Pancreas (tissue), 10 donors: ENCODE measurements around the gene FASTK. TPM values are rescaled to one million over a fixed set of nuclear protein-coding genes. Genes with fewer than 3 reads are reported as not detected.

Source experiments
- ATAC-seq, 4 donors: fragments of 200-7000 bp; cut with Tn5 transposase; one replicate each; pipeline versions ENCODE4 v1.8.0 to v1.9.1; 2020; ENCODE audit warnings: mild to moderate bottlenecking in 4 of 4, moderate library complexity in 4 of 4
- DNase-seq, 6 donors: peaks; one replicate each; pipeline ENCODE4 v3.0.0-alpha.2; 2020
- FAIRE-seq: peaks from 2 replicates; lab custom pipeline; 2012; peaks lifted over from hg19 to GRCh38; lab: Jason Lieb, UNC
- H3K27ac ChIP-seq, 4 donors: fragments of 200-600 bp; sonication (generic); 1 replicate in 3 of 4; 2 replicates in 1 of 4; pipeline versions ENCODE4 v1.5.0 to v1.8.0; 2020
- H3K27me3 ChIP-seq, 4 donors: fragments of 200-600 bp; one replicate each; pipeline ENCODE4 v1.8.0; 2021
- H3K36me3 ChIP-seq, 3 donors: fragments of 200-600 bp; sonication (generic) in 1 of 3; one replicate each; pipeline versions ENCODE4 v1.5.0 to v1.8.0; 2020 to 2021
- H3K4me1 ChIP-seq, 3 donors: fragments of 200-600 bp; one replicate each; pipeline ENCODE4 v1.8.0; 2021
- H3K4me3 ChIP-seq, 4 donors: fragments of 200-600 bp; sonication (generic) in 2 of 4; one replicate each; pipeline versions ENCODE4 v1.5.0 to v1.8.0; 2020 to 2021
- H3K9me3 ChIP-seq, 4 donors: fragments of 200-600 bp; one replicate each; pipeline ENCODE4 v1.8.0; 2021
- CTCF ChIP-seq, 4 donors: fragments of 200-600 bp; sonication (generic) in 3 of 4; IDR thresholded peaks; one replicate each; pipeline versions ENCODE4 v1.5.0 to v1.8.0; 2021; ENCODE audit warnings: antibody characterized with exemption in 4 of 4
- WGBS, 2 donors: extraction: QIAGEN DNeasy Blood & Tissue Kit; methylation state at CpG; one replicate each; pipeline ENCODE4 v1.1.7; 2013; 5-methylcytosine and 5-hydroxymethylcytosine counted together
- intact Hi-C, 3 donors: fragments of 100-400 bp; cut with DNase I; formaldehyde crosslinking; loops; one replicate each; pipeline versions ENCODE4 v1.11.1 to v1.14.2; 2022
- polyA plus RNA-seq, 2 donors: library from polyadenylated mRNA; stranded (reverse); fragments of 200-250 nt; gene quantifications; one replicate each; pipeline ENCODE4 v1.2.3, GENCODE V29; 2013
- total RNA-seq, 6 donors: library from RNA; stranded (reverse); fragmentation: NEBNext Ultra II Directional in 4 of 6; extraction: Animal tissue kit (Norgen Biotek cat#: 25700) in 4 of 6; gene quantifications; one replicate each; pipeline versions ENCODE4 v1.2.1 to v1.2.4, GENCODE V29; 2021 to 2023
- donor health status: healthy with polysubstance abuse.
- donor health status: DM: no; HTN: no; CAD: no; lungs with moderate emphysema.
- donor health status: DM: no; HTN: no; CAD: no.
- donor health status: control.
- donor health status: control.
- donor health status: Bipolar disorder and iron deficiency.
- donor health status: DM: yes; HTN: yes; CAD: no.
- donor health status: DM: no; HTN: no; CAD: no.
- donor health status: DM: no; HTN: no; CAD: no.
- donor health status: DM: yes; HTN: yes; CAD: no.

The FASTK gene
- total and polyA plus RNA-seq, 8 donors, result 23.5 to 265 (median 40.0) TPM

- no peak overlapping the region for H3K4me3 ChIP-seq
- no peak for TF ChIP-seq CTCF (IDR thresholded peaks at IDR 0.05)
- H3K36me3 ChIP-seq, result no peaks in the 10 kb centered on the region
- H3K4me1 ChIP-seq, result peaks cover 0 to 25% (median 0%) of the 10 kb centered on the region in 3 donors
- ATAC-seq (no peak), DNase-seq (peak in 1 of 6 donors; percentile 28), FAIRE-seq (no peak)
- H3K27ac ChIP-seq, result no peak overlapping the region
- intact Hi-C loops, result no loop called here
- H3K9me3 ChIP-seq, result no peaks in the 10 kb centered on the region
- WGBS, 2 donors, result 79 to 83% methylated on average over 7 of the region's 7 CpGs
- H3K27me3 ChIP-seq, result no peaks in the 10 kb centered on the region
These were observed 10.4 kb upstream of the FASTK start for GRCh38 chr7:151091003-151091402.

DNA sequence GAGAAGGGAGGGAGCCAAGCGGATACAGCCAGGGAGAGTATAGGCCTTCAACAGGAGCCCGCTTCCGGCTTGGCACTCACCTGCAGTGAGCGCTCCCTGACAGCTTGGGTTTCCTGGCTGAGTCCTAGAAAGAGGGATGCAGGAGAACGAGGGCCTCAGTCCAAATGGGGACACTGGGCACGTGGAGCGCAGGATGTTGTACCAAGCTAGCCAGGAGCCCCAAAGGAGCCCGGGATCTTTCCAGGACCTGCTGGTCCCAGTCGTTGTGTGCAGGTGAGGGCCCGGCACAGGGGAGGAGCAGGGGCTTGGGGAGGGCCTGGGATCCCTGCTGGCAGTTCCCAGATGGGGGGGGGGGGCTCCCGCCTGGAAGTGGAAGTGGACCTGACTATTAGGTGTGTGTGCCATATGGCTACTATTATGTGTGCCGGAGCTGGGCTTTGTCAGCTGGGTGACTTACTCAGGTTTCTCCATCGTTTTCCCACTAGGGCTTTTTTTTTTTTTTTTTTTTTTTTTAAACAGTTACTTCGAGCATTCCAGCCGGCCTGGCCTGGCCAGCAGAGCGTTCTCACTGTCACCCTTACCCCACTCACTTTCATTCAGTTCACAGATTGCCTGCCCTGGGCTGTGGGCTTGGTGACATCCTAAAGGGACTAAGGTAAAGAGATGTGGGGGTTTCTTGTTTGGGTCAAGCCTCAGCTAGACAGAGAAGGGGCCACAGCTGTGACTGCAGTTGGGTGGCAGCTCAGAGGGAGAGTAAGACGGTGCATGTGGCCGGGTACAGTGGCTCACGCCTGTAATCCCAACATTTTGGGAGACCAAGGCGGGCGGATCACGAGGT lies 9.5 kb upstream of the FASTK start:
- Histone ChIP-seq H3K36me3 (no peaks in the 10 kb centered on the region), H3K9me3 (no peaks in the 10 kb centered on the region), H3K4me3 (peak overlapping the region in 2 of 4 donors; percentile 77 to 79), H3K27ac (peak overlapping the region; percentile 76 to 85 (median 81)), H3K4me1 (peaks cover 7 to 25% (median 7%) of the 10 kb centered on the region in 3 donors), H3K27me3 (no peaks in the 10 kb centered on the region)
- DNase-seq (peak in 2 of 6 donors; percentile 59 to 81), ATAC-seq (peak in 1 of 4 donors; percentile 4), FAIRE-seq (no peak)
- 52 to 53% methylated on average over 22 of the region's 22 CpGs for WGBS, 2 donors
- intact Hi-C loops, result no loop called here
- TF ChIP-seq CTCF (IDR thresholded peaks at IDR 0.05), result no peak

DNA sequence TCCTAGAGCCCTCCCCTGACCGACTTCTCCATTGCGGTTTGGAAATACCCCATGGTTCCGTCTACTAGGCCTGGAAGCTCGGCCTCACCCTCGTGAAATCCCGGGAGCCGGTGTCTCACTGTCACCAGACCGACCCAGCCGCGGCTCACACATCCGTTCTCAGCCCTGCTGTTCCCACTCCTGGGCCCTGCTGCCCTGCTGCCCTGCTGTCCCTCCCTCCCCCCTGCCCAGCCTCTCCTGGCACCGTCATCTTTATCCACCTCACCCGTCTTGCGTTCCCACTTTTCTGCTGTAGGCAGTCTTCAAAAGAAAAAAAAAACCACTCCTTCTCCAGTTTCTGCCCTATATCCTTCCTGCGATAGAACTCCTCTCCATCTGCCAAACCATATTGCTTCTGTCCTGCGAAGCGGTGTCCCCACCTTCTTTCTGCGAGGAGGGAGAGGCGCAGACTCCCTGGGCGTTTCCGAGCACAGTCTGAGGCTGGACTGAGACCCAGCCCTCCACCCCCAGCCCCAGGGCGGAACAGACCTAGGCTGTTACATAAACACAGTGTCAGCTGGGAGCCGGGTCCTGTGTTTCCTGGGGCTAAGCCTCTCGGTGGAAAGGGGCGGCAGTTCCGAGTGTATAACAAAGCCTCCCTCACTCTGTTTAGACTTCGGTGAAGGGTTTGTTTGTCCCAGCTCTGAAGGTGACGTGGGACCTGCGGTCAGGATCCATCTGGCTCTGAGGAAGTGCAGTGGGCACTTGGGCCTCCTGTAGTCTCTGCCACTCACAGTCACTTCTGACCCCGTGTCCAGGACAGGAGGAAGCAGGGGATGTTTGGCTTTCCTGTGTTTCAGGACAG lies 8.5 kb upstream of the FASTK start:
- Histone ChIP-seq H3K36me3 (no peaks in the 10 kb centered on the region), H3K4me3 (peak overlapping the region in 3 of 4 donors; percentile 74 to 79 (median 77)), H3K9me3 (no peaks in the 10 kb centered on the region), H3K4me1 (peaks cover 14 to 27% (median 14%) of the 10 kb centered on the region in 3 donors), H3K27ac (peak overlapping the region; percentile 76 to 85 (median 81)), H3K27me3 (no peaks in the 10 kb centered on the region)
- peak; percentile 41 to 55 (median 51) for ATAC-seq
- DNase-seq, result peak; percentile 72 to 89 (median 80)
- TF ChIP-seq CTCF (IDR thresholded peaks at IDR 0.05), result no peak
- intact Hi-C loops, result no loop called here
- no peak for FAIRE-seq
- WGBS, 2 donors, result 26 to 31% methylated on average over 30 of the region's 30 CpGs

GRCh38 chr7:151088019-151088855 lies 7.6 kb upstream of the FASTK start:
- ATAC-seq (no peak), DNase-seq (peak in 1 of 6 donors; percentile 40), FAIRE-seq (no peak)
- TF ChIP-seq CTCF (IDR thresholded peaks at IDR 0.05), result no peak
- Histone ChIP-seq H3K4me1 (peaks cover 16 to 33% (median 19%) of the 10 kb centered on the region in 3 donors), H3K27ac (peak overlapping the region; percentile 76 to 85 (median 81)), H3K4me3 (peak overlapping the region; percentile 74 to 79 (median 76)), H3K27me3 (no peaks in the 10 kb centered on the region), H3K36me3 (no peaks in the 10 kb centered on the region), H3K9me3 (no peaks in the 10 kb centered on the region)
- WGBS, 2 donors, result 31 to 34% methylated on average over 16 of the region's 16 CpGs
- intact Hi-C loops, result no loop called here
